A549 (cell line): Measurements from ENCODE around the gene BOK. TPM values are rescaled to one million over a fixed set of nuclear protein-coding genes. Genes with fewer than 3 reads are reported as not detected.

Experiments
- ATAC-seq, 2 experiments: fragments of 200-7000 bp in 1 of 2; fragments of >200 bp in 1 of 2; cut with Nextera tagmentation in 1 of 2; cut with Tn5 transposase in 1 of 2; 3 replicates each; pipeline versions ENCODE4 v1.8.0 to v1.9.1; 2018 to 2020; ENCODE audit warnings: mild to moderate bottlenecking in 1 of 2, moderate library complexity in 1 of 2
- CTCF ChIA-PET: fragments of 300-600 bp; sonication (Branson Sonifier 250); formaldehyde crosslinking; extraction: SDS; loops from one replicate; lab custom pipeline; 2021; ENCODE audit warnings: antibody characterized with exemption, inconsistent platforms; lab: Yijun Ruan, JAX
- POLR2A ChIA-PET: fragments of 350-600 bp; formaldehyde crosslinking; extraction: SDS; loops from one replicate; lab custom pipeline; 2021; ENCODE audit warnings: antibody characterized with exemption, inconsistent platforms; lab: Yijun Ruan, JAX
- DNase-seq, 2 experiments: peaks; one replicate each; pipeline versions ENCODE4 v3.0.0 to v3.0.0-alpha.2; 2011 to 2016; ENCODE audit warnings: low read depth in 1 of 2, low spot score in 1 of 2
- FAIRE-seq: peaks from 2 replicates; lab custom pipeline; 2011; peaks lifted over from hg19 to GRCh38; lab: Jason Lieb, UNC
- H3K27ac ChIP-seq, 2 experiments: fragments of >200 bp; sonication (Bioruptor Twin); formaldehyde crosslinking; 3 replicates each; pipeline ENCODE4 v1.5.1; 2016 to 2017
- H3K4me1 ChIP-seq: fragments of >200 bp; sonication (Bioruptor Twin); formaldehyde crosslinking; 3 replicates; pipeline ENCODE4 v1.6.1; 2016
- H3K4me2 ChIP-seq: fragments of >200 bp; sonication (Bioruptor Twin); formaldehyde crosslinking; 3 replicates; pipeline ENCODE4 v1.6.1; 2016
- H3K4me3 ChIP-seq: fragments of >200 bp; sonication (Bioruptor Twin); formaldehyde crosslinking; 3 replicates; pipeline ENCODE4 v1.5.1; 2016
- H3K9me3 ChIP-seq: fragments of >200 bp; sonication (Bioruptor Twin); formaldehyde crosslinking; 3 replicates; pipeline ENCODE4 v1.6.1; 2016
- BHLHE40 ChIP-seq: IDR thresholded peaks from 2 replicates; pipeline ENCODE4 v1.6.1; 2012; ENCODE audit warnings: low read depth, low read length, inconsistent platforms
- CHD2 ChIP-seq: fragments of 150-350 bp; IDR thresholded peaks from 2 replicates; pipeline ENCODE4 v1.6.1; 2014; ENCODE audit warnings: low read length; ENCODE audit not compliant: partially characterized antibody
- EP300 ChIP-seq, 2 experiments: fragments of >200 bp; sonication (Bioruptor Twin); formaldehyde crosslinking; IDR thresholded peaks; 2 replicates in 1 of 2; 3 replicates in 1 of 2; pipeline ENCODE4 v1.6.1; 2016 to 2017
- FOSB ChIP-seq: fragments of 250-450 bp; sonication (Bioruptor Pico); IDR thresholded peaks from 2 replicates; pipeline ENCODE4 v1.5.0; 2020; ENCODE audit warnings: mild to moderate bottlenecking, moderate library complexity
- FOSL2 ChIP-seq, 2 experiments: fragments of 450-650 bp in 1 of 2; fragments of >200 bp in 1 of 2; sonication (Bioruptor Twin) in 1 of 2; formaldehyde crosslinking; IDR thresholded peaks; 2 replicates each; pipeline versions ENCODE4 v1.5.0 to v1.6.1; 2016 to 2020; ENCODE audit warnings: mild to moderate bottlenecking in 1 of 2, moderate library complexity in 1 of 2
- FOXS1 ChIP-seq: fragments of 250-450 bp; sonication (Bioruptor Pico); IDR thresholded peaks from 2 replicates; pipeline ENCODE4 v1.5.0; 2020; ENCODE audit warnings: mild to moderate bottlenecking, moderate library complexity
- HOXA7 ChIP-seq: fragments of 250-450 bp; sonication (Bioruptor Pico); IDR thresholded peaks from 2 replicates; pipeline ENCODE4 v1.5.0; 2020; ENCODE audit warnings: mild to moderate bottlenecking, moderate library complexity
- JUNB ChIP-seq: fragments of >200 bp; sonication (Bioruptor Twin); formaldehyde crosslinking; IDR thresholded peaks from 2 replicates; pipeline ENCODE4 v1.6.1; 2016
- MAFK ChIP-seq: fragments of 450-650 bp; IDR thresholded peaks from 2 replicates; pipeline ENCODE4 v1.6.1; 2014; ENCODE audit not compliant: partially characterized antibody
- NR3C1 ChIP-seq: fragments of >200 bp; sonication (Bioruptor Twin); formaldehyde crosslinking; IDR thresholded peaks from 3 replicates; pipeline ENCODE4 v1.6.1; 2017
- PHF8 ChIP-seq: fragments of 200-600 bp; sonication (generic); IDR thresholded peaks from 2 replicates; pipeline ENCODE4 v1.6.1; 2016; ENCODE audit warnings: low read depth, mild to moderate bottlenecking, antibody characterized with exemption, moderate library complexity, borderline replicate concordance
- RARB ChIP-seq: fragments of 250-450 bp; sonication (Bioruptor Pico); IDR thresholded peaks from 2 replicates; pipeline ENCODE4 v1.8.0; 2021; ENCODE audit warnings: mild to moderate bottlenecking, moderate library complexity
- TFCP2L1 ChIP-seq: fragments of 250-450 bp; sonication (Bioruptor Pico); IDR thresholded peaks from 2 replicates; pipeline ENCODE4 v1.5.0; 2021; ENCODE audit warnings: mild to moderate bottlenecking
- WGBS: methylation state at CpG from one replicate; pipeline ENCODE4 v1.1.6; 2017; ENCODE audit errors: missing lambda C conversion rate; 5-methylcytosine and 5-hydroxymethylcytosine counted together
- polyA plus RNA-seq, 4 experiments: library from polyadenylated mRNA; depleted of rRNA in 3 of 4; stranded (reverse); fragments of >200 nt; fragmentation: RNase III in 1 of 4; extraction: RNeasy Plus Mini Kit Qiagen cat#74134 plus additional on column Dnase treatment in 1 of 4; gene quantifications; 2 replicates in 3 of 4; 3 replicates in 1 of 4; pipeline ENCODE4 v1.2.3, GENCODE V29; 2011 to 2017
- TF ChIP-seq, protein P1 (sequence below): fragments of 250-450 bp; sonication (Bioruptor Pico); IDR thresholded peaks from 2 replicates; pipeline ENCODE4 v1.5.0; 2020; ENCODE audit warnings: low read depth, mild to moderate bottlenecking, moderate library complexity
- TF ChIP-seq, protein P2 (sequence below): fragments of 150-350 bp; IDR thresholded peaks from 2 replicates; pipeline ENCODE4 v1.6.1; 2014; ENCODE audit warnings: low read depth, mild to moderate bottlenecking, low read length
- TF ChIP-seq, protein P3 (sequence below): IDR thresholded peaks from 2 replicates; pipeline ENCODE4 v1.6.1; 2012; ENCODE audit warnings: low read depth, borderline replicate concordance
- TF ChIP-seq, protein P4 (sequence below): fragments of >200 bp; sonication (Bioruptor Twin); formaldehyde crosslinking; IDR thresholded peaks from 3 replicates; pipeline ENCODE4 v1.5.1; 2016
- TF ChIP-seq, protein P5 (sequence below): fragments of 450-650 bp; IDR thresholded peaks from 2 replicates; pipeline ENCODE4 v1.6.1; 2014; ENCODE audit warnings: antibody characterized with exemption
- TF ChIP-seq, protein P6 (sequence below): IDR thresholded peaks from 2 replicates; pipeline ENCODE4 v1.6.1; 2012
- TF ChIP-seq, protein P7 (sequence below): fragments of 250-450 bp; sonication (Bioruptor Pico); IDR thresholded peaks from 2 replicates; pipeline ENCODE4 v1.5.0; 2021; ENCODE audit warnings: mild to moderate bottlenecking, moderate library complexity, borderline replicate concordance

Gene BOK
- polyA plus RNA-seq, 2 of the 4 experiments (the other 2 are of a cell fraction): 5.0 to 12.6 TPM

DNA sequence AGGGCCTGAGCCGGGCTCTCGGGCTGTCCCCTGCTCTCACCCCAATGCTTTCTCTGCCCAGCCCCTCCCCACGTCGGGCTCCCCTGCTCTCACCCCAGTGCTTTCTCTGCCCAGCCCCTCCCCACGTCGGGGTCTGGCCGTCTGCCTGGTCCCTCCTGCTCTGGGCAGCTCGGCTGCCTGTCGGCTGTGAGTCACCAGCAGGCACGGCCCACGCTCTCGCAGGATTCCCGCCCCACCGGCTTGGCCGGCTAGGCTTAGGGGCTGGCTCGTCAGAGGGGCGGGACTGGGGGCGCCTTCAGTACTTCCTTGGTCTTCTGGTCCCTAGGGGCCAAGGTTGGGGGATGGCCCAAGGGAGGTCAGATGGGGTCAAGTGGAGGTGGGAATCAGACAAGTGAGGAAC is 3.3 kb downstream of the BOK start:
- ATAC-seq: 0 out of 6 replicates have a peak, but pooled peaks of 1 of the 2 experiments have one; percentile 2
- Histone ChIP-seq H3K4me1 (peaks cover 15% of the 10 kb centered on the region), H3K4me2 (no peak overlapping the region), H3K9me3 (peaks cover 6% of the 10 kb centered on the region), H3K27ac (peak overlapping the region in 1 of 2 experiments; percentile 7; a peak in 1 of 6 replicates), H3K4me3 (no peak overlapping the region)
- WGBS: 83% methylated on average over 4 of the region's 18 CpGs
- TF ChIP-seq, protein P1, sequence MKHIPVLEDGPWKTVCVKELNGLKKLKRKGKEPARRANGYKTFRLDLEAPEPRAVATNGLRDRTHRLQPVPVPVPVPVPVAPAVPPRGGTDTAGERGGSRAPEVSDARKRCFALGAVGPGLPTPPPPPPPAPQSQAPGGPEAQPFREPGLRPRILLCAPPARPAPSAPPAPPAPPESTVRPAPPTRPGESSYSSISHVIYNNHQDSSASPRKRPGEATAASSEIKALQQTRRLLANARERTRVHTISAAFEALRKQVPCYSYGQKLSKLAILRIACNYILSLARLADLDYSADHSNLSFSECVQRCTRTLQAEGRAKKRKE (CRISPR knock-in tag): no peak
- TF ChIP-seq FOSL2 (IDR thresholded peaks at IDR 0.05) (no peak), FOSL2 (CRISPR knock-in tag; IDR thresholded peaks at IDR 0.05) (0 out of 2 replicates have a peak, but pooled peaks have one; percentile 4), FOSB (CRISPR knock-in tag) (no peak)
- no peak for FAIRE-seq
- ChIA-PET CTCF (no interaction called here), POLR2A (no interaction called here)
- DNase-seq: no peak

DNA sequence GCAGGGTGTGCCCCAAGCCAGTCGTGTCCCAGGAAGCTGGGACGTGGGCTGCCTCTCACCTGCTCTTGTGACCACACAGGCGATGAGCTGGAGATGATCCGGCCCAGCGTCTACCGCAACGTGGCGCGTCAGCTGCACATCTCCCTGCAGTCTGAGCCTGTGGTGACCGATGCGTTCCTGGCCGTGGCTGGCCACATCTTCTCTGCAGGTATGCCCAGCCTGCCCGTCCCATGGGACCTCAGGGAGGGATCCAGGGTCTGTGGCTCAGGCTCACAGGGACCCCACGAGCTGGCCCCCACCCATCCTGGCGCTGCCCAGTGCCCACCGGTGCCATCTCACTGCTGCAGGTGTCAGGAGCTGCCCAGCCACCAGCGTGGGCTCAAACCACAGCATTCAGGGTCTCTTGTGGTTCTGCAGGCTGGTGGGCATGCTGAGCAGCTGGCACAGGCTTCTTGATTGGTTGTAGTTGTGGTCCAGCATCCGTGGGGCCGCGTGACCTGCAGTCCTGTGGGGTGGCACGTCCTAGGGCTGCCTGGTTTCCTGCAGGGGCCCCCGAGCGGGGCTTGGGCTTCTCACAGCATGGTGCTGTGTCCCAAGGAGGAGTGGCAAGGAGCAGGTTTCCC is 3.8 kb downstream of the BOK start:
- POLR2A ChIA-PET: no interaction called here
- H3K4me3 ChIP-seq: no peak overlapping the region
- 0 out of 3 replicates have a peak, but pooled peaks cover under 1% of the 10 kb centered on the region for H3K9me3 ChIP-seq
- ATAC-seq: no peak
- no peak overlapping the region; a peak in 1 of 6 replicates for H3K27ac ChIP-seq
- TF ChIP-seq PHF8: no peak
- no peak for TF ChIP-seq CHD2
- no peak for TF ChIP-seq HOXA7
- no peak for TF ChIP-seq JUNB
- TF ChIP-seq NR3C1: no peak
- TF ChIP-seq, protein P2, sequence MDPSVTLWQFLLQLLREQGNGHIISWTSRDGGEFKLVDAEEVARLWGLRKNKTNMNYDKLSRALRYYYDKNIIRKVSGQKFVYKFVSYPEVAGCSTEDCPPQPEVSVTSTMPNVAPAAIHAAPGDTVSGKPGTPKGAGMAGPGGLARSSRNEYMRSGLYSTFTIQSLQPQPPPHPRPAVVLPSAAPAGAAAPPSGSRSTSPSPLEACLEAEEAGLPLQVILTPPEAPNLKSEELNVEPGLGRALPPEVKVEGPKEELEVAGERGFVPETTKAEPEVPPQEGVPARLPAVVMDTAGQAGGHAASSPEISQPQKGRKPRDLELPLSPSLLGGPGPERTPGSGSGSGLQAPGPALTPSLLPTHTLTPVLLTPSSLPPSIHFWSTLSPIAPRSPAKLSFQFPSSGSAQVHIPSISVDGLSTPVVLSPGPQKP: no peak
- TF ChIP-seq, protein P3, sequence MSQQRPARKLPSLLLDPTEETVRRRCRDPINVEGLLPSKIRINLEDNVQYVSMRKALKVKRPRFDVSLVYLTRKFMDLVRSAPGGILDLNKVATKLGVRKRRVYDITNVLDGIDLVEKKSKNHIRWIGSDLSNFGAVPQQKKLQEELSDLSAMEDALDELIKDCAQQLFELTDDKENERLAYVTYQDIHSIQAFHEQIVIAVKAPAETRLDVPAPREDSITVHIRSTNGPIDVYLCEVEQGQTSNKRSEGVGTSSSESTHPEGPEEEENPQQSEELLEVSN: no peak
- TF ChIP-seq MAFK: no peak
- no peak for TF ChIP-seq FOXS1 (CRISPR knock-in tag)
- TF ChIP-seq FOSL2 (IDR thresholded peaks at IDR 0.05): no peak
- no peak for TF ChIP-seq FOSL2 (CRISPR knock-in tag; IDR thresholded peaks at IDR 0.05)
- TF ChIP-seq, protein P4, sequence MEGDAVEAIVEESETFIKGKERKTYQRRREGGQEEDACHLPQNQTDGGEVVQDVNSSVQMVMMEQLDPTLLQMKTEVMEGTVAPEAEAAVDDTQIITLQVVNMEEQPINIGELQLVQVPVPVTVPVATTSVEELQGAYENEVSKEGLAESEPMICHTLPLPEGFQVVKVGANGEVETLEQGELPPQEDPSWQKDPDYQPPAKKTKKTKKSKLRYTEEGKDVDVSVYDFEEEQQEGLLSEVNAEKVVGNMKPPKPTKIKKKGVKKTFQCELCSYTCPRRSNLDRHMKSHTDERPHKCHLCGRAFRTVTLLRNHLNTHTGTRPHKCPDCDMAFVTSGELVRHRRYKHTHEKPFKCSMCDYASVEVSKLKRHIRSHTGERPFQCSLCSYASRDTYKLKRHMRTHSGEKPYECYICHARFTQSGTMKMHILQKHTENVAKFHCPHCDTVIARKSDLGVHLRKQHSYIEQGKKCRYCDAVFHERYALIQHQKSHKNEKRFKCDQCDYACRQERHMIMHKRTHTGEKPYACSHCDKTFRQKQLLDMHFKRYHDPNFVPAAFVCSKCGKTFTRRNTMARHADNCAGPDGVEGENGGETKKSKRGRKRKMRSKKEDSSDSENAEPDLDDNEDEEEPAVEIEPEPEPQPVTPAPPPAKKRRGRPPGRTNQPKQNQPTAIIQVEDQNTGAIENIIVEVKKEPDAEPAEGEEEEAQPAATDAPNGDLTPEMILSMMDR: no peak
- TF ChIP-seq BHLHE40: no peak
- TF ChIP-seq FOSB (CRISPR knock-in tag): no peak
- no peak for TF ChIP-seq RARB (CRISPR knock-in tag)
- TF ChIP-seq, protein P5, sequence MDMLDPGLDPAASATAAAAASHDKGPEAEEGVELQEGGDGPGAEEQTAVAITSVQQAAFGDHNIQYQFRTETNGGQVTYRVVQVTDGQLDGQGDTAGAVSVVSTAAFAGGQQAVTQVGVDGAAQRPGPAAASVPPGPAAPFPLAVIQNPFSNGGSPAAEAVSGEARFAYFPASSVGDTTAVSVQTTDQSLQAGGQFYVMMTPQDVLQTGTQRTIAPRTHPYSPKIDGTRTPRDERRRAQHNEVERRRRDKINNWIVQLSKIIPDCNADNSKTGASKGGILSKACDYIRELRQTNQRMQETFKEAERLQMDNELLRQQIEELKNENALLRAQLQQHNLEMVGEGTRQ: no peak
- TF ChIP-seq, protein P6, sequence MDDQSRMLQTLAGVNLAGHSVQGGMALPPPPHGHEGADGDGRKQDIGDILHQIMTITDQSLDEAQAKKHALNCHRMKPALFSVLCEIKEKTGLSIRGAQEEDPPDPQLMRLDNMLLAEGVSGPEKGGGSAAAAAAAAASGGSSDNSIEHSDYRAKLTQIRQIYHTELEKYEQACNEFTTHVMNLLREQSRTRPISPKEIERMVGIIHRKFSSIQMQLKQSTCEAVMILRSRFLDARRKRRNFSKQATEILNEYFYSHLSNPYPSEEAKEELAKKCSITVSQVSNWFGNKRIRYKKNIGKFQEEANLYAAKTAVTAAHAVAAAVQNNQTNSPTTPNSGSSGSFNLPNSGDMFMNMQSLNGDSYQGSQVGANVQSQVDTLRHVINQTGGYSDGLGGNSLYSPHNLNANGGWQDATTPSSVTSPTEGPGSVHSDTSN: no peak
- TF ChIP-seq, protein P7, sequence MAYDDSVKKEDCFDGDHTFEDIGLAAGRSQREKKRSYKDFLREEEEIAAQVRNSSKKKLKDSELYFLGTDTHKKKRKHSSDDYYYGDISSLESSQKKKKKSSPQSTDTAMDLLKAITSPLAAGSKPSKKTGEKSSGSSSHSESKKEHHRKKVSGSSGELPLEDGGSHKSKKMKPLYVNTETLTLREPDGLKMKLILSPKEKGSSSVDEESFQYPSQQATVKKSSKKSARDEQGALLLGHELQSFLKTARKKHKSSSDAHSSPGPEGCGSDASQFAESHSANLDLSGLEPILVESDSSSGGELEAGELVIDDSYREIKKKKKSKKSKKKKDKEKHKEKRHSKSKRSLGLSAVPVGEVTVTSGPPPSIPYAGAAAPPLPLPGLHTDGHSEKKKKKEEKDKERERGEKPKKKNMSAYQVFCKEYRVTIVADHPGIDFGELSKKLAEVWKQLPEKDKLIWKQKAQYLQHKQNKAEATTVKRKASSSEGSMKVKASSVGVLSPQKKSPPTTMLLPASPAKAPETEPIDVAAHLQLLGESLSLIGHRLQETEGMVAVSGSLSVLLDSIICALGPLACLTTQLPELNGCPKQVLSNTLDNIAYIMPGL (CRISPR knock-in tag): no peak
- TF ChIP-seq EP300 (IDR thresholded peaks at IDR 0.05): no peak
- no peak for TF ChIP-seq TFCP2L1
- TF ChIP-seq, all 56 proteins: peak for 0
- DNase-seq (no peak), FAIRE-seq (no peak)
- Histone ChIP-seq H3K4me1 (peaks cover 15% of the 10 kb centered on the region), H3K4me2 (no peak overlapping the region)
- CTCF ChIA-PET: no interaction called here
- 93% methylated on average over 13 of the region's 23 CpGs for WGBS
